ENCODE measurements around the gene POU4F1.
A peak's percentile ranks its signal among the peaks of the same experiment; 100 is the strongest.

Gene POU4F1

GRCh38 chr13:78593652-78594455, 9.5 kb downstream of the POU4F1 start:
- POLR2A ChIA-PET (ENCODE audit: low non-redundant PET), result no interaction called here
- CTCF ChIA-PET, result interaction anchor here (0.8 kb wide), 1 partner anchor 9 kb away, joined by 3 read pairs; the partner anchor contains the start of gene POU4F1
- no peak for DNase-seq (ENCODE audit: low spot score)
- H3K27ac ChIP-seq, result no peak overlapping the region
- TF ChIP-seq, protein P1, sequence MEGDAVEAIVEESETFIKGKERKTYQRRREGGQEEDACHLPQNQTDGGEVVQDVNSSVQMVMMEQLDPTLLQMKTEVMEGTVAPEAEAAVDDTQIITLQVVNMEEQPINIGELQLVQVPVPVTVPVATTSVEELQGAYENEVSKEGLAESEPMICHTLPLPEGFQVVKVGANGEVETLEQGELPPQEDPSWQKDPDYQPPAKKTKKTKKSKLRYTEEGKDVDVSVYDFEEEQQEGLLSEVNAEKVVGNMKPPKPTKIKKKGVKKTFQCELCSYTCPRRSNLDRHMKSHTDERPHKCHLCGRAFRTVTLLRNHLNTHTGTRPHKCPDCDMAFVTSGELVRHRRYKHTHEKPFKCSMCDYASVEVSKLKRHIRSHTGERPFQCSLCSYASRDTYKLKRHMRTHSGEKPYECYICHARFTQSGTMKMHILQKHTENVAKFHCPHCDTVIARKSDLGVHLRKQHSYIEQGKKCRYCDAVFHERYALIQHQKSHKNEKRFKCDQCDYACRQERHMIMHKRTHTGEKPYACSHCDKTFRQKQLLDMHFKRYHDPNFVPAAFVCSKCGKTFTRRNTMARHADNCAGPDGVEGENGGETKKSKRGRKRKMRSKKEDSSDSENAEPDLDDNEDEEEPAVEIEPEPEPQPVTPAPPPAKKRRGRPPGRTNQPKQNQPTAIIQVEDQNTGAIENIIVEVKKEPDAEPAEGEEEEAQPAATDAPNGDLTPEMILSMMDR (conservative IDR thresholded peaks at IDR 0.05; ENCODE audit: low read depth), result no peak

DNA sequence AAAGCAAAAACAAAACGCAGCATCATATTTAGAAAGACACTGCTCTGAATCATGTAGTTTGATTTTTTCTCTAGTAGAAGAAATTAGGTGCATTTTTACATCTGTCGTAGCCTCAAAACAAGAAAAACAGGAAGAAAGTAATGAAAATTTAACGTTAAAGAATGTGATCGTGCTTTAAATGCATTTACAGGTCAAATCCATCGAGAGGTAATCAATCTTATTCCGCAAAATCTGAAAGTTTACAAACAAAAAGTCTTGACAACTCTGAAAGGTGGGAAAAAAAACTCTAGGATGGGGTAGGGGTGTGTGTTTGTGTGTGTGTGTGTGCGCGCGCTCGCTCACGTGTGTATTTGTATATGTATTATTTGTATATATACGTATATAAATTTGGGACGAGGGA, 10.2 kb downstream of the POU4F1 start:
- no peak overlapping the region for H3K27ac ChIP-seq
- DNase-seq (ENCODE audit: low spot score), result no peak
- ChIA-PET CTCF (interaction anchor here (0.7 to 0.8 kb wide), 2 partner anchors 10 to 682 kb away, joined by 3 to 4 read pairs; partner anchors contain the start of gene POU4F1), POLR2A (ENCODE audit: low non-redundant PET) (no interaction called here)
- TF ChIP-seq, protein P1 (conservative IDR thresholded peaks at IDR 0.05; ENCODE audit: low read depth), result no peak

DNA sequence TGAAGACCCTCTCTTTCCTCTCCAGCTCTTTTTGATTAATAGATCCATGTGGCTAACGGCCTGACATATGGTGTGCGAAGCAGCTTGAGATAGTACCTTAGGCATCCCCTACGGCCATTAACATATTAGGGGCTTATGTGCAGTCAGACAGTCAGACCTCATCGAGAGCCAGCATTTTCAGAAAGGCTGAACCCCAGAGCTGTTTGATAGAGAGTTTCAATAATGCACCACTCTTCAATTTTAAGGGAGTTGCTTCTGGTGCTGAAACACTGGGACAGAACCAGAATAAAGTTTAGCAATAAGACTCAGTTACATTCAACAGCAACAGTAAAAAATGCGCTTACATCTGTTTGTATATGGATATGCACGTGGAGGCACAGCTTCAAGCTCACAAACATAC, 10.8 kb downstream of the POU4F1 start:
- DNase-seq (ENCODE audit: low spot score), result no peak
- CTCF ChIA-PET, result interaction anchor here (0.7 to 0.8 kb wide), 2 partner anchors 10 to 682 kb away, joined by 3 to 4 read pairs; partner anchors contain the start of gene POU4F1
- TF ChIP-seq, protein P1 (conservative IDR thresholded peaks at IDR 0.05; ENCODE audit: low read depth), result no peak
- H3K27ac ChIP-seq, result no peak overlapping the region
- POLR2A ChIA-PET (ENCODE audit: low non-redundant PET), result no interaction called here

GRCh38 chr13:78589206-78589605, 14.1 kb downstream of the POU4F1 start:
- peak; percentile 34 for DNase-seq (ENCODE audit: low spot score)
- no peak overlapping the region for H3K27ac ChIP-seq
- POLR2A ChIA-PET (ENCODE audit: low non-redundant PET), result no interaction called here
- CTCF ChIA-PET, result no interaction called here
- TF ChIP-seq, protein P1 (conservative IDR thresholded peaks at IDR 0.05; ENCODE audit: low read depth), result no peak

- POLR2A ChIA-PET (ENCODE audit: low non-redundant PET), result no interaction called here
Measured at GRCh38 chr13:78587395-78587794, 16.0 kb downstream of the POU4F1 start.

DNA sequence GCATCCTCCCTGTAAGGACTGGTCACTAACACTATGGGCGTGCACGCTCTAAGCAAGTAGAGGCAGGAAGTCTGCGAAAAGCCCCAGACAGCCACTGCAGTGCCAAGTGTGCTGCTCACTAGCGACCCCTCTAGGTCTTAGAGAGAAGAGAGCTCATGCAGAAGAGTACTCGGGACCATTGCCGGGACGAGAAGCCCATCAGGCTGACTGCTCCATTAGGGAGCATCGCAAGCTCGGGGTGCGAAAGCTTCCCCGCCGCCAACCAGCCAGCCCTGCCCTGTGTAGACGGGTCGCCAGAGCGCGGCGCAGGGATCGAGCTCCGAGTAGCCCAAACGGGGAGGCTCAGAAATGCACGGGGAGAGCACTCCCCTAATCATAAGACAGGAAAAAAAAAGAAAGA, 16.6 kb downstream of the POU4F1 start:
- TF ChIP-seq, protein P1 (conservative IDR thresholded peaks at IDR 0.05; ENCODE audit: low read depth), result no peak
- CTCF ChIA-PET, result no interaction called here
- no peak overlapping the region for H3K27ac ChIP-seq
- no peak for DNase-seq (ENCODE audit: low spot score)
- POLR2A ChIA-PET (ENCODE audit: low non-redundant PET), result no interaction called here

More at GRCh38 chr13:78587395-78587794, 16.0 kb downstream of the POU4F1 start:
- no peak overlapping the region for H3K27ac ChIP-seq
- DNase-seq (ENCODE audit: low spot score), result no peak
- CTCF ChIA-PET, result interaction anchor here (0.6 kb wide), 1 partner anchor 1276 kb away, joined by 3 read pairs; no protein-coding TSS in a partner anchor
- TF ChIP-seq, protein P1 (conservative IDR thresholded peaks at IDR 0.05; ENCODE audit: low read depth), result no peak

Measured in RWPE1 (cell line).